ENCODE measurements around the gene ZNF423. TPM values are rescaled to one million over a fixed set of nuclear protein-coding genes. Genes with fewer than 3 reads are reported as not detected.
A peak's percentile ranks its signal among the peaks of the same experiment; 100 is the strongest.

The ZNF423 gene
- total RNA-seq, 2 experiments from 2014 or later = not detected

GRCh38 chr16:49442805-49443204 lies 413.1 kb downstream of the ZNF423 start:
- no peaks in the 10 kb centered on the region for H3K36me3 Mint-ChIP-seq (ENCODE audit: low read depth)
- no peaks in the 10 kb centered on the region for H3K9me3 Mint-ChIP-seq (ENCODE audit: low read depth)
- no peaks in the 10 kb centered on the region for H3K27me3 Mint-ChIP-seq
- ChIA-PET CTCF (interaction anchor here (0.7 to 1.0 kb wide), 2 partner anchors 21 to 50 kb away, joined by 3 to 5 read pairs; no protein-coding TSS in a partner anchor), POLR2A (no interaction called here)
- H3K4me3 Mint-ChIP-seq = no peak overlapping the region
- intact Hi-C loops (cut with DNase I, micrococcal nuclease) = loop anchor here (5.0 kb wide), 2 partner anchors 149 to 414 kb away; partner anchors contain the start of gene ZNF423 (in 1 of the 2)
- no peak overlapping the region for H3K27ac Mint-ChIP-seq
- peaks cover 20% of the 10 kb centered on the region for H3K4me1 Mint-ChIP-seq
- no peak for DNase-seq
- no peak for ATAC-seq

GRCh38 chr16:49441366-49441780 lies 414.5 kb downstream of the ZNF423 start:
- H3K27ac Mint-ChIP-seq = peak overlapping the region; percentile 72
- peak; percentile 96 for ATAC-seq
- H3K4me3 Mint-ChIP-seq = peak overlapping the region; percentile 20
- no peaks in the 10 kb centered on the region for H3K36me3 Mint-ChIP-seq (ENCODE audit: low read depth)
- intact Hi-C loops (cut with DNase I, micrococcal nuclease) = loop anchor here (1.0 to 5.0 kb wide), 5 partner anchors 22 to 481 kb away; partner anchors contain the start of gene ZNF423 (in 1 of the 2)
- DNase-seq = peak; percentile 81
- POLR2A ChIA-PET = no interaction called here
- H3K9me3 Mint-ChIP-seq (ENCODE audit: low read depth) = no peaks in the 10 kb centered on the region
- peaks cover 20% of the 10 kb centered on the region for H3K4me1 Mint-ChIP-seq
- CTCF ChIA-PET = interaction anchor here (0.5 to 0.8 kb wide), 2 partner anchors 151 to 152 kb away, joined by 3 to 4 read pairs; no protein-coding TSS in a partner anchor
- H3K27me3 Mint-ChIP-seq = no peaks in the 10 kb centered on the region

GRCh38 chr16:49440156-49441065 lies 415.5 kb downstream of the ZNF423 start:
- Mint-ChIP-seq H3K27me3 (no peaks in the 10 kb centered on the region), H3K36me3 (ENCODE audit: low read depth) (no peaks in the 10 kb centered on the region), H3K4me3 (no peak overlapping the region), H3K4me1 (peaks cover 20% of the 10 kb centered on the region), H3K27ac (peak overlapping the region; percentile 72), H3K9me3 (ENCODE audit: low read depth) (no peaks in the 10 kb centered on the region)
- ATAC-seq = no peak
- ChIA-PET POLR2A (no interaction called here), CTCF (interaction anchor here (0.5 kb wide), 1 partner anchor 88 kb away, joined by 3 read pairs; no protein-coding TSS in a partner anchor)
- no peak for DNase-seq
- intact Hi-C loops (cut with DNase I, micrococcal nuclease) = loop anchor here (1.0 to 5.0 kb wide), 5 partner anchors 23 to 482 kb away; partner anchors contain the start of gene ZNF423 (in 1 of the 2)

GRCh38 chr16:49439676-49440075 lies 416.2 kb downstream of the ZNF423 start:
- H3K27ac Mint-ChIP-seq = no peak overlapping the region
- no peak for ATAC-seq
- CTCF ChIA-PET = interaction anchor here (0.5 to 1.5 kb wide), 2 partner anchors 88 to 153 kb away, joined by 3 read pairs; no protein-coding TSS in a partner anchor
- no peaks in the 10 kb centered on the region for H3K9me3 Mint-ChIP-seq (ENCODE audit: low read depth)
- H3K4me1 Mint-ChIP-seq = peaks cover 20% of the 10 kb centered on the region
- no peaks in the 10 kb centered on the region for H3K27me3 Mint-ChIP-seq
- no peaks in the 10 kb centered on the region for H3K36me3 Mint-ChIP-seq (ENCODE audit: low read depth)
- no peak overlapping the region for H3K4me3 Mint-ChIP-seq
- POLR2A ChIA-PET = no interaction called here
- intact Hi-C loops (cut with DNase I, micrococcal nuclease) = loop anchor here (2.0 to 5.0 kb wide), 3 partner anchors 153 to 483 kb away; partner anchors contain the start of gene ZNF423 (in 1 of the 2)
- no peak for DNase-seq

- POLR2A ChIA-PET = no interaction called here
- CTCF ChIA-PET = interaction anchor here (0.6 to 1.5 kb wide), 3 partner anchors 25 to 154 kb away, joined by 3 to 4 read pairs (median 3); no protein-coding TSS in a partner anchor
- no peak for DNase-seq
Measured at GRCh38 chr16:49439050-49439449, 416.9 kb downstream of the ZNF423 start.

More at GRCh38 chr16:49439050-49439449, 416.9 kb downstream of the ZNF423 start:
- Mint-ChIP-seq H3K4me1 (peaks cover 20% of the 10 kb centered on the region), H3K27ac (no peak overlapping the region), H3K4me3 (no peak overlapping the region), H3K9me3 (ENCODE audit: low read depth) (no peaks in the 10 kb centered on the region), H3K27me3 (no peaks in the 10 kb centered on the region), H3K36me3 (ENCODE audit: low read depth) (no peaks in the 10 kb centered on the region)
- ATAC-seq = no peak
- intact Hi-C loops (cut with DNase I, micrococcal nuclease) = no loop called here

Other genes starting within 250 kb of the ZNF423 start
- 10 to 100 TPM; 19.3 to 22.8 TPM for gene CNEP1R1, start 169.1 kb upstream of the ZNF423 start, total RNA-seq
- gene HEATR3, start 209.9 kb upstream of the ZNF423 start, total RNA-seq = 10 to 100 TPM; 22.2 to 28.7 TPM

Measured in activated CD4-positive, alpha-beta T cell treated with anti-CD3 and anti-CD28 coated beads for 36 hours (primary cell).